Measurements from ENCODE around the gene HRH1. TPM values are rescaled to one million over a fixed set of nuclear protein-coding genes. Genes with fewer than 3 reads are reported as not detected.
A peak's percentile ranks its signal among the peaks of the same experiment; 100 is the strongest.

The HRH1 gene
- total RNA-seq, 6 experiments from 2014 or later = 0.14 to 0.66 (median 0.41) TPM; not detected in 2

- H3K27ac ChIP-seq = no peak overlapping the region
- no peak for DNase-seq
- H3K4me1 ChIP-seq = no peaks in the 10 kb centered on the region
- no peaks in the 10 kb centered on the region for H3K9me3 ChIP-seq
- no peak overlapping the region for H3K4me3 ChIP-seq
- H3K36me3 ChIP-seq = no peaks in the 10 kb centered on the region
- ATAC-seq = no peak
- 76% methylated on average over 2 of the region's 2 CpGs for WGBS (ENCODE audit: insufficient coverage, low coverage, low lambda C conversion rate, missing lambda C conversion rate)
- intact Hi-C loops (cut with DNase I) = no loop called here
- no peak for TF ChIP-seq POLR2A (IDR thresholded peaks at IDR 0.05)
- TF ChIP-seq, protein P1, sequence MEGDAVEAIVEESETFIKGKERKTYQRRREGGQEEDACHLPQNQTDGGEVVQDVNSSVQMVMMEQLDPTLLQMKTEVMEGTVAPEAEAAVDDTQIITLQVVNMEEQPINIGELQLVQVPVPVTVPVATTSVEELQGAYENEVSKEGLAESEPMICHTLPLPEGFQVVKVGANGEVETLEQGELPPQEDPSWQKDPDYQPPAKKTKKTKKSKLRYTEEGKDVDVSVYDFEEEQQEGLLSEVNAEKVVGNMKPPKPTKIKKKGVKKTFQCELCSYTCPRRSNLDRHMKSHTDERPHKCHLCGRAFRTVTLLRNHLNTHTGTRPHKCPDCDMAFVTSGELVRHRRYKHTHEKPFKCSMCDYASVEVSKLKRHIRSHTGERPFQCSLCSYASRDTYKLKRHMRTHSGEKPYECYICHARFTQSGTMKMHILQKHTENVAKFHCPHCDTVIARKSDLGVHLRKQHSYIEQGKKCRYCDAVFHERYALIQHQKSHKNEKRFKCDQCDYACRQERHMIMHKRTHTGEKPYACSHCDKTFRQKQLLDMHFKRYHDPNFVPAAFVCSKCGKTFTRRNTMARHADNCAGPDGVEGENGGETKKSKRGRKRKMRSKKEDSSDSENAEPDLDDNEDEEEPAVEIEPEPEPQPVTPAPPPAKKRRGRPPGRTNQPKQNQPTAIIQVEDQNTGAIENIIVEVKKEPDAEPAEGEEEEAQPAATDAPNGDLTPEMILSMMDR (IDR thresholded peaks at IDR 0.05) = no peak
- no peaks in the 10 kb centered on the region for H3K27me3 ChIP-seq
These were observed 15.9 kb upstream of the HRH1 start for GRCh38 chr3:11138371-11138770.

DNA sequence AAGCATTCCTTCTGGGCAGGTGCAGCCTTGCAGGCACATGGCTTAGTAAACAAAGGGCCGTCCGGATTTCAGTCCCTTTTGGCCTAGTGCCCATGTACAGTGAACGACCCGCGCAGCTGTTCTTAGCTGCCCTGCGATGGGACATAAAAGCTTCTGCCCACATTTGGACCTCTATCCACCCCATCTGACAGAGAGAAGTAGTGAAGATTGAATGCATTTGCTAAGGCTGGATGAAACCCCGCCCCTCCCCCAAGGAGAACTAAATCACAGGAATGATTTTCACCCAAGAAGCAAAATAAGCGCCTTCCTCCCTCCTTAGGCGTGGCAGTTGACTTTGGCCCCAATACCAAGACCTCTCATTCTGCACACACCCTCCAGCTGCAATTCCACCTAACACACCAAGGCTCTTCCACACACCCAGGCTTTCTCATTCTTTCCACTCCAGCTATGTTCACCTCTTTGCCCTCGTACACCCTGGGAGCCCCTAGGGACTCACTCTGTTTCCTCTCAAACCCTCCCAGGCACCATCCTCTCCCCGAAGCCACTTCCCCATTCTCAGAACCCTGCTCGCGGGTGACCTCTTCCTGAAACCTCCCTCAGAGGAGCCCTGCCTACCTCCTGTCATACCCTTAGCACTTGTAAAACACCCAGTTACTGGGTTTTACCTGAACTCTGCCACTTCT is 14.1 kb upstream of the HRH1 start:
- no peak overlapping the region for H3K4me3 ChIP-seq
- no peak for DNase-seq

DNA sequence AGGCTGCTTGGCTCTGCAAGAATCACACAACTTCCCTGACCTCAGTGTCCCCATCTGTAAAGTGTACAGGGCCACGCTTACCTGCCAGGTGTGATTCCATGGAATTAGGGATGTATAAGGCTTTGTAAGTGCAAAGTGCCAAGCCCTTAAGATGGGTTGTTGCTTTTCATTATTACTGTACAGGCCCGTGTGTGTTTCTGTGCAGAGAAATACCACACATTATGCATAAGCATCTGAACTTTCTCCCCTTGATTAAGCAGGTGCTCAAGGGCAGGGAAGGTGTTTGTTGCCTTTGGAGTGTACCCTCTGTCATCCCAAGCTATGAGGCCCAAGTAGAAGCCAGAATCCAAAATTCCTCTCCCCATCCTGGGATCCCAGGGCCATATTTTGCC is 13.6 kb upstream of the HRH1 start:
- WGBS (ENCODE audit: insufficient coverage, low coverage, low lambda C conversion rate, missing lambda C conversion rate) = 40% methylated on average over 1 of the region's 2 CpGs
- no peaks in the 10 kb centered on the region for H3K4me1 ChIP-seq
- H3K4me3 ChIP-seq = no peak overlapping the region
- H3K27me3 ChIP-seq = no peaks in the 10 kb centered on the region
- TF ChIP-seq, protein P1 (IDR thresholded peaks at IDR 0.05) = no peak
- intact Hi-C loops (cut with DNase I) = no loop called here
- no peaks in the 10 kb centered on the region for H3K9me3 ChIP-seq
- DNase-seq = no peak
- no peak overlapping the region for H3K27ac ChIP-seq
- H3K36me3 ChIP-seq = no peaks in the 10 kb centered on the region
- ATAC-seq = no peak

More for the DNA sequence above, 14.1 kb upstream of the HRH1 start:
- Histone ChIP-seq H3K36me3 (no peaks in the 10 kb centered on the region), H3K4me1 (no peaks in the 10 kb centered on the region), H3K27ac (no peak overlapping the region), H3K9me3 (no peaks in the 10 kb centered on the region), H3K27me3 (no peaks in the 10 kb centered on the region)
- peak; percentile 64 to 82 (median 67) for ATAC-seq
- TF ChIP-seq, protein P1 (IDR thresholded peaks at IDR 0.05) = no peak
- no peak for TF ChIP-seq POLR2A (IDR thresholded peaks at IDR 0.05)
- WGBS (ENCODE audit: insufficient coverage, low coverage, low lambda C conversion rate, missing lambda C conversion rate) = 45% methylated on average over 13 of the region's 13 CpGs
- intact Hi-C loops (cut with DNase I) = no loop called here

GRCh38 chr3:11143476-11143875 is 10.8 kb upstream of the HRH1 start:
- intact Hi-C loops (cut with DNase I) = no loop called here
- no peaks in the 10 kb centered on the region for H3K27me3 ChIP-seq
- 88% methylated on average over 5 of the region's 5 CpGs for WGBS (ENCODE audit: insufficient coverage, low coverage, low lambda C conversion rate, missing lambda C conversion rate)
- H3K4me3 ChIP-seq = no peak overlapping the region
- ATAC-seq (no peak), DNase-seq (no peak)
- H3K9me3 ChIP-seq = no peaks in the 10 kb centered on the region
- no peak for TF ChIP-seq POLR2A (IDR thresholded peaks at IDR 0.05)
- TF ChIP-seq, protein P1 (IDR thresholded peaks at IDR 0.05) = no peak
- no peaks in the 10 kb centered on the region for H3K36me3 ChIP-seq
- no peak overlapping the region for H3K27ac ChIP-seq
- no peaks in the 10 kb centered on the region for H3K4me1 ChIP-seq
